DOHH2 (cell line): ENCODE measurements around the gene STAT5B.
"Not testable (repeated sequence)": the region's sequence is repeated elsewhere in the genome, so short reads cannot be mapped to it uniquely, and the experiment has no call there.

ENCODE experiments used
- H3F3A ChIP-seq: fragments of 200-600 bp; sonication (generic), shearing (Covaris generic); 2 replicates; pipeline ENCODE4 v1.6.0; 2016; ENCODE audit warnings: antibody characterized with exemption, mild to moderate bottlenecking; ENCODE audit not compliant: control insufficient read depth, insufficient read depth
- H3K27ac ChIP-seq: fragments of 200-600 bp; sonication (generic); 2 replicates; pipeline ENCODE4 v1.5.1; 2014; ENCODE audit warnings: low read depth, mild to moderate bottlenecking, low read length, moderate library complexity
- H3K27me3 ChIP-seq: fragments of 200-600 bp; sonication (generic); 2 replicates; pipeline ENCODE4 v1.6.1; 2014; ENCODE audit warnings: mild to moderate bottlenecking, low read length, mixed read lengths; ENCODE audit not compliant: control insufficient read depth
- H3K36me3 ChIP-seq: fragments of 200-600 bp; sonication (generic); 2 replicates; pipeline ENCODE4 v1.6.1; 2014; ENCODE audit warnings: mild to moderate bottlenecking, low read length, moderate library complexity, mixed read lengths; ENCODE audit not compliant: control insufficient read depth
- H3K4me1 ChIP-seq: fragments of 200-600 bp; sonication (generic); 2 replicates; pipeline ENCODE4 v1.6.1; 2014; ENCODE audit warnings: mild to moderate bottlenecking, low read length, mixed read lengths; ENCODE audit not compliant: control insufficient read depth
- H3K4me2 ChIP-seq: fragments of 200-600 bp; sonication (generic); 2 replicates; pipeline ENCODE4 v1.6.0; 2014; ENCODE audit warnings: mild to moderate bottlenecking, low read length, moderate library complexity
- H3K4me3 ChIP-seq: fragments of 200-600 bp; sonication (generic); 2 replicates; pipeline ENCODE4 v1.5.1; 2014; ENCODE audit warnings: mild to moderate bottlenecking, low read length, mixed read lengths
- H3K79me2 ChIP-seq: fragments of 200-600 bp; sonication (generic); 2 replicates; pipeline ENCODE4 v1.6.1; 2014; ENCODE audit warnings: mild to moderate bottlenecking, low read length, mixed read lengths; ENCODE audit not compliant: control insufficient read depth
- H3K9me2 ChIP-seq: fragments of 200-600 bp; sonication (generic); replicated peaks from 2 replicates; pipeline ENCODE4 v1.6.1; 2014; ENCODE audit warnings: mild to moderate bottlenecking, low read length, mixed read lengths; ENCODE audit not compliant: control insufficient read depth
- H3K9me3 ChIP-seq: fragments of 200-600 bp; sonication (generic); 2 replicates; pipeline ENCODE4 v1.6.1; 2014; ENCODE audit warnings: antibody characterized with exemption, low read length, mixed read lengths; ENCODE audit not compliant: control insufficient read depth, insufficient read depth
- H4K20me1 ChIP-seq: fragments of 200-600 bp; sonication (generic); 2 replicates; pipeline ENCODE4 v1.6.0; 2014; ENCODE audit warnings: low read depth, mild to moderate bottlenecking, antibody characterized with exemption, low read length, moderate library complexity; ENCODE audit not compliant: control insufficient read depth, insufficient read depth
- CTCF ChIP-seq: fragments of 200-600 bp; sonication (generic); IDR thresholded peaks from one replicate; pipeline ENCODE4 v1.5.1; 2014; ENCODE audit warnings: antibody characterized with exemption, mild to moderate bottlenecking, low read depth, low read length; ENCODE audit not compliant: poor library complexity, severe bottlenecking
- EZH2phosphoT487 ChIP-seq: fragments of 200-600 bp; sonication (generic); IDR thresholded peaks from 2 replicates; pipeline ENCODE4 v1.6.1; 2017; ENCODE audit warnings: borderline replicate concordance, mild to moderate bottlenecking, antibody characterized with exemption, low read length, moderate library complexity, mixed read lengths

The STAT5B gene

DNA sequence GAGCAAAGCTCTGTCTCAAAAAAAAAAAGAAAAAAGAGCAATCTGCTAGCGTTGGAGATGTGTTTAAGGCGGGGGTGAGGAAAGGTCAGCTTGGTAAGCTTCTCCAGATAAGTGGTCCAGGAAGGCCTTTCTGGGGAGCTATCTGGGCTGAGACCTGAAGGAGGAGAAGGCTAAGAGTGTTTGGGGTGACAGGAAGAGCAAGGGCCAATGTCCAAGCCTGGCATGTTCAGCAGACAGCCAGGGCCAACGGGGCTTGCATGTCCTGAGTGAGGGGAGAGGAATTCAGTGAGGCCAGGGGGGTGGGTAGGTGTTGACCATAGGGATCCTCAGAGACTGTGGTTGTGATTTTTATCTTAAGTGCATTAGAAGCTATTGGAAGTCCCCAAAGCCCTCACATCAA, 27.5 kb upstream of the STAT5B start:
- Histone ChIP-seq H3K36me3 (no peaks in the 10 kb centered on the region), H3K79me2 (no peaks in the 10 kb centered on the region), H3K27ac (no peak overlapping the region)

GRCh38 chr17:42301022-42301421, 24.8 kb upstream of the STAT5B start:
- Histone ChIP-seq H3K9me2 (no peaks in the 10 kb centered on the region), H3K27ac (no peak overlapping the region), H3K36me3 (peaks cover under 1% of the 10 kb centered on the region; the same call in 1 of the 2 replicates), H3K9me3 (no peaks in the 10 kb centered on the region), H3K27me3 (no peaks in the 10 kb centered on the region), H4K20me1 (no peaks in the 10 kb centered on the region), H3F3A (no peaks in the 10 kb centered on the region), H3K4me2 (no peak overlapping the region), H3K4me1 (no peaks in the 10 kb centered on the region), H3K4me3 (no peak overlapping the region), H3K79me2 (no peaks in the 10 kb centered on the region)
- TF ChIP-seq CTCF (no peak), EZH2phosphoT487 (no peak)

More for the DNA sequence above, 27.5 kb upstream of the STAT5B start:
- no peak overlapping the region for H3K4me3 ChIP-seq
- no peaks in the 10 kb centered on the region for H3K9me2 ChIP-seq
- no peak overlapping the region for H3K4me2 ChIP-seq
- no peak for TF ChIP-seq CTCF
- TF ChIP-seq EZH2phosphoT487, result no peak
- no peaks in the 10 kb centered on the region for H3K27me3 ChIP-seq
- H3F3A ChIP-seq, result no peaks in the 10 kb centered on the region
- no peaks in the 10 kb centered on the region for H3K4me1 ChIP-seq
- H3K9me3 ChIP-seq, result no peaks in the 10 kb centered on the region
- no peaks in the 10 kb centered on the region for H4K20me1 ChIP-seq

DNA sequence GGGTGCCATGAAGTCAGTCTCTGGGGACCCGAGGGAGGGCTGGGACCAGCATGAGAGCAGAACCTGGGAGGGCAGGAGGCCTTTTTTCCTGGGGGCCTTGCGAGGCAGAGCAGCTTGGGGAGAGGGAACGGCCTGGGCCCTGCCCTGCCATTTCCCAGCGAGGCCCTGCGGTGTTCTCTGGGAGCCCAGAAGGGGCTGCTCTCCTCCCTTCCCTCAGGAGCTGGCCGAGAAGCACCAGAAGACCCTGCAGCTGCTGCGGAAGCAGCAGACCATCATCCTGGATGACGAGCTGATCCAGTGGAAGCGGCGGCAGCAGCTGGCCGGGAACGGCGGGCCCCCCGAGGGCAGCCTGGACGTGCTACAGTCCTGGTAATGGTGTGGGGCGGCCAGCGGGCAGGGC, 23.7 kb upstream of the STAT5B start:
- H3K27me3 ChIP-seq, H3K27ac ChIP-seq, H3K9me2 ChIP-seq, H3K9me3 ChIP-seq, H3K4me1 ChIP-seq, H3K4me2 ChIP-seq, H3K36me3 ChIP-seq, H3F3A ChIP-seq, H3K79me2 ChIP-seq, H3K4me3 ChIP-seq, H4K20me1 ChIP-seq: not testable (repeated sequence)

DNA sequence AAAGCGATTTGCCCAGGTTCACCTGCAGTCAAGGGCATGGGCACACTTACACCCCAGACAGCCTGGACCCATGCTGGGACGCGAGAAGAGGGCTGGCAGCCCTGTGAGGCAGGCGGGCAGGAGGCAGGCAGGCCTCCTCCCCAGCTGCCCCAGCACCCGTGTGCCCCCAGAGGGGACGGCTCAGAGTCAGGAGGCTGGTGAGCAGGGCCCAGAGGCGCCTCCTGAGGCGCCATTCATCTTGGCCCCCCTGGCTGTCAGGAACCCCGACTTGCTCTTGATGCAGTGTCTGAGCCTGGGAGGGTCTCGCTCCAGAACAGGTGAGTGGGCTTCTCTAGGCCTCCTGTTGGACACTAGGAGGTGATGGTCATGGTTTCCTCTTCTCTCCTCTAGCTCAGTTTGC, 23.2 kb upstream of the STAT5B start:
- H3K9me2 ChIP-seq, H3K36me3 ChIP-seq, H4K20me1 ChIP-seq, H3K4me2 ChIP-seq, H3K79me2 ChIP-seq, H3K4me3 ChIP-seq, H3K27me3 ChIP-seq, H3K4me1 ChIP-seq, H3K9me3 ChIP-seq, H3K27ac ChIP-seq, H3F3A ChIP-seq: not testable (repeated sequence)

- not testable (repeated sequence) for H3K27ac ChIP-seq, H3F3A ChIP-seq, H3K27me3 ChIP-seq, H4K20me1 ChIP-seq, H3K36me3 ChIP-seq, H3K4me3 ChIP-seq, H3K4me2 ChIP-seq, H3K79me2 ChIP-seq, H3K9me2 ChIP-seq, H3K9me3 ChIP-seq, H3K4me1 ChIP-seq
Measured at GRCh38 chr17:42297775-42298174, 21.6 kb upstream of the STAT5B start.
